Stimulated activated CD8-positive, alpha-beta memory T cell treated with anti-CD3 and anti-CD28 coated beads, Interleukin-15, amount 100 ng/mL, for 4 hours (primary cell): ENCODE results near the gene INTS7.
"Not testable (repeated sequence)": the region's sequence is repeated elsewhere in the genome, so short reads cannot be mapped to it uniquely, and the experiment has no call there.

ENCODE experiments used
- DNase-seq, 2 donors: peaks; one replicate each; pipeline ENCODE4 v3.0.0-alpha.2; 2020; ENCODE audit warnings: low read depth in 2 of 2

INTS7 gene

GRCh38 chr1:211985556-211986264 lies 49.6 kb downstream of the INTS7 start:
- no peak for DNase-seq

- no peak for DNase-seq
These were observed 56.8 kb downstream of the INTS7 start for GRCh38 chr1:211978596-211978995.

DNA sequence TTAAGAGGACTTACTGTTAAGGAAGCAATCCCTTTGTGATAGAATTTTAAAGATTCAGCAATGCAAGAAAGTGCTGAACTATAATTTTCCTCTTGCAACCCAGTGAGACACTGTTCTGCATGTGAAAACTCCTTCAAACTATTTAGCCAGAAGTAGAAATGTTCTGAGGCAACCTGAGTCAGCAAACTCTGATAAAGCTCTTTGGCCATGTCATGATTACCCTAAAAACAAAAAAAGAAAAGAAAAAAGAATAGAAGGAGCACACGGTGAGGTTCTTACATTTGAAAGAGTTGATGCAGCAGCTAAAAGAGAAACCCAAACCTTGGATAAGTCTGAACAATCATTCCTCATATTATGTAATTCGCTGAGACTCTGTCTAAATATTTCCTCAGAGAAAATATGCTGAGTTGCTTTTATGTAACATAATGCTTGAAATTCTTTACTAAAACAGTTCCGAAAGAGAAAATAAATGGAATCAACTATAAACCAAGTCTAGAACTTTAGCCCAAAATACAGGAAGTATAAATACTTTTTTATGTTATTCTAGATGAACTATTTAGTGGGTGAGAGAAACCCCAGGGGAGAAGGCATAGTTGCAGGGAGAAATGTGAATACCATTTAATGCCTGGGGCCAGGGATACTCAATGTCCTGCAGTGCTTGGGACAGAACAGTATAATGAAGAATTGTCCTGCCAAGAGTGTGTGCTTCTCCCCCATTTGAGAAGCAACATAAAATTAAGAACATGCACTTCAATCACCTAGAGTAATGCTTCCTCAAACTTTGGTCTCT lies 60.0 kb downstream of the INTS7 start:
- no peak for DNase-seq

DNA sequence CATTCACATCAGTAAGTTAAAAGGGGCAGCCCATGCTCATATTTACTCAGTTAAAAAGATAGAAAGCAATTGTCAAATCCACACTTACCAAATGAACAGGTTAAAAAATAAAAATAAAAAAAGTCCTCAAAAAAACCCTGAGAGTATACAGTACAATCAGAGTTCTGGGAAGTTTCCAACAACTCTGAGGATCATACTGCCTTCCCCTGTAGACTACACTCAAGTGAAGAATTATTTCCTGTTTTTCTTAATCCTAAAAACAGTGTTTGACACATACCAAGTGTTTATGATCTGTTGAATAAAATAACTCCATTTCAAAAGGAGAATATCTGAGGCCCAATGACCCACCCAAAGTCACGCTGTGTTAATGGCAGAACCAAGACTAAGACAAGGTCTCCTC lies 61.8 kb downstream of the INTS7 start:
- DNase-seq: no peak

- DNase-seq: no peak
These were observed 67.0 kb downstream of the INTS7 start for GRCh38 chr1:211968200-211968834.

DNA sequence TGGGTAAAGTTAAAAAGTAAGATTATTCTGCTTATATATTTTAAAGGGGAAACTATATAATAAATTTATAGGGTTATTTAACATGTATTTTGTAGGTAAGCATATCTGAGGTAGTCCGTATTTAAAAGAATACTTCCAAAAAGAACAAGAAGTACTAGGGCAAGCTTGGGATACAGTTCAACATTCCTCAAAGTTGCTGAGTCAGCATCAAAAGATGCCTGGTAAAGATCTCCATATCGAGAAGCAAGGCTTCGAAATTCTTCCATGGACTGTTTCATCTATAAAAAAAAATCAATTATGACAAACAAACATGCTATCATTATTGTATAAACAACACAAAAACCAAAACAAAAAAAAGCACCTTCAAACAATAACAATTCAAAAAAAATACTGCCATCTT lies 67.7 kb downstream of the INTS7 start:
- no peak for DNase-seq

- no peak for DNase-seq
These were observed 70.1 kb downstream of the INTS7 start for GRCh38 chr1:211965108-211965805.

DNA sequence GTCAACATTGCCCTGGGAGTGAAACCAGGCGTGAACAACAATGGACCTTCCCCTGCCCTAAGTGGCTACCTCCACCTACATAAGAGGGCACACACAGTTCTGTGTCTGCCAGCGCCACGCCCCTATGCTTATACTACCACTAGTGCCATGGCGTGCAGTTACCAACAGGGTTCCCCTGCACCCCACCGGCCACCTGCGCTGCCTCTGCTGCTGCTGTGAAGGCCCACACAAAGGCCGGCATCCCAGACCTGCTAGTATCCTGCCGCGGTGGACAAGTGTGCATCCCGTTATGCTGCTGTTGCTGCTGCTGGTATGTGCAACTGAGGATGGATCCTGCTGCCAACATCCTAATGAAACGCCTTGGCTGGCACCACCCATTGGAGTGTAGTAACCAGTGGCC lies 75.7 kb downstream of the INTS7 start:
- no peak for DNase-seq

DNA sequence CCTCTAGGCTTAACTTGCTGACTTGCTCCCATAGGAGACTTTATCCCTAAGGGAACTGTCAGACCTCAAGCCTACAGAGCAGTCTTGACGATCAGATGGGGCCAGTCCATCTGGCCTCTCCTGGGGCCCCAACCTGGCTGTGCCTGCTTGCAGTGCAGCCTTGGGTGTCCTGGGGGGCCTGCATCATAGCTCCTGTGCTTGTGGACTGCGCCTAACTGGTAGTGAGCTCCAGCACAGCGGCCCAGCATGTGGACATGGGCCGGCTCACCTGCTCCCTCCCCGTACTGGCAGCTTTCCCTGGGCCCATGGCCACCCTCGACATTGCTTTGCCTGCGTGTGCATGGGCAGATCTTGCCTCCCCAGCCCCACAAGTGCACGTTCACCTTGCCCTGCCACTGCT lies 76.1 kb downstream of the INTS7 start:
- DNase-seq: no peak

DNA sequence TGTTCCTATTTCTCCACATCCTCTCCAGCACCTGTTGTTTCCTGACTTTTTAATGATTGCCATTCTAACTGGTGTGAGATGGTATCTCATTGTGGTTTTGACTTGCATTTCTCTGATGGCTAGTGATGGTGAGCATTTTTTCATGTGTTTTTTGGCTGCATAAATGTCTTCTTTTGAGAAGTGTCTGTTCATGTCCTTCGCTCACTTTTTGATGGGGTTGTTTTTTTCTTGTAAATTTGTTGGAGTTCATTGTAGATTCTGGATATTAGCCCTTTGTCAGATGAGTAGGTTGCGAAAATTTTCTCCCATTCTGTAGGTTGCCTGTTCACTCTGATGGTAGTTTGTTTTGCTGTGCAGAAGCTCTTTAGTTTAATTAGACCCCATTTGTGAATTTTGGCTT lies 81.3 kb downstream of the INTS7 start:
- DNase-seq: not testable (repeated sequence)

GRCh38 chr1:211953543-211953942 lies 81.8 kb downstream of the INTS7 start:
- not testable (repeated sequence) for DNase-seq

DNA sequence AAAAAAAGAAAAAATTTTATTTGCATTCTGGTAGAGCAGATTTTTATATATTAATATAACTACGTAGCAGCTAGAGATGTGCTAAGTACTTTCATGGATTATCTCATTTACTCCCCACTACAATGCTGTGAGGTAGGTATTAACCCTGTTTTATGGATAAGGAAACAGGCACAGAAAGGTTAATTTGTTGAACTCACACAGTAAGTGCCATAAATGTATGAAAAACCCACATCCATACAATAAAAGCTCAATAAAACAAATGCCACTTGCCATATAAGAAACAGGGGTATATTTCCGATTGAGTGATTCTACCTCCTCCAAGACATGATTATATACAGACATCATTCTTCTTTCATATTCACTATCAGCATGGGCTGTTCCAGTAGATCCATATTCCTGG lies 83.1 kb downstream of the INTS7 start:
- no peak for DNase-seq

GRCh38 chr1:211951856-211952255 lies 83.5 kb downstream of the INTS7 start:
- DNase-seq: no peak

DNA sequence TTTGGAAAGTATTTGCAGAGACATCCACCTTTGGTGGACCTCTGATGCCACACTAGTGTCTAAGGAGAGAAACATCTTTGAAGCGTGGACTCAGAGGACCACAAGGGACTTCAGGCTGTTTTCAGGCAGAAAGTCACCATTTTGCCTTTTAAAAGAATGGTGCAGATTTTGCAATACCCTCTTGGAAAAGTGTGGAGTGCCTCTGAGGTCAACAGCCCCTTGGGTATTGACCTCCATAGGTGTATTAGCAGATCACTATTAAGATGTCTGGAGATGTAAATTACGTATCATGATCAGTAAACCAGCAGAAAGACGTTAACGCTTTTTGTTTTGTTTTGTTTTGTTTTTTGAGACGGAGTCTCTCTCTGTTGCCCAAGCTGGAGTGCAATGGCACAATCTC lies 87.0 kb downstream of the INTS7 start:
- no peak for DNase-seq

- DNase-seq: no peak
These were observed 87.7 kb downstream of the INTS7 start for GRCh38 chr1:211947396-211948295.

- no peak for DNase-seq
These were observed 90.4 kb downstream of the INTS7 start for GRCh38 chr1:211944733-211945500.

DNA sequence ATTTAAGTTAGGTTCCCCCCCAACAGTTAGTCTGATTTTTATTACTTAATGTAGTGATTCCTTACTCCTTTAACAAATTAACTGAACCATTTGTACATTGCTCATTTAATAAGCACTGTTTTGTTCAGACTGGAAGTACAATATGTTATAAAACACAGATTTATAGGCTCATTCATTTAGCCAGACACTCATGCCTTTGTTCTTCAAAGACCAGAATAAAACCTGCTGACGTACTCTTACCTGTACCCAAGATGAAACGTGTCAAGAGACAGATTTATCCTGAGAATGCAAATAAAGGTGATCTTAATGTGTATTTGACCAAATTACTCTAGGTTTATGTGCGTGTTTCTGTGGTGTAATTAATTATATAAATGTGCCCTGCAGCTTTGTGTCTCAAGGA lies 92.8 kb downstream of the INTS7 start:
- no peak for DNase-seq

GRCh38 chr1:211939876-211940468 lies 95.4 kb downstream of the INTS7 start:
- peak in 1 of 2 donors; percentile 6 for DNase-seq

GRCh38 chr1:211938561-211938997 lies 96.8 kb downstream of the INTS7 start:
- no peak for DNase-seq

- DNase-seq: not testable (repeated sequence)
These were observed 97.9 kb downstream of the INTS7 start for GRCh38 chr1:211937422-211937821.
